G401.6 (cell line): Measurements from ENCODE around the gene LRRC32.

Experiments
- FAIRE-seq: peaks from 2 replicates; lab custom pipeline; 2012; peaks lifted over from hg19 to GRCh38; lab: Jason Lieb, UNC

The LRRC32 gene

DNA sequence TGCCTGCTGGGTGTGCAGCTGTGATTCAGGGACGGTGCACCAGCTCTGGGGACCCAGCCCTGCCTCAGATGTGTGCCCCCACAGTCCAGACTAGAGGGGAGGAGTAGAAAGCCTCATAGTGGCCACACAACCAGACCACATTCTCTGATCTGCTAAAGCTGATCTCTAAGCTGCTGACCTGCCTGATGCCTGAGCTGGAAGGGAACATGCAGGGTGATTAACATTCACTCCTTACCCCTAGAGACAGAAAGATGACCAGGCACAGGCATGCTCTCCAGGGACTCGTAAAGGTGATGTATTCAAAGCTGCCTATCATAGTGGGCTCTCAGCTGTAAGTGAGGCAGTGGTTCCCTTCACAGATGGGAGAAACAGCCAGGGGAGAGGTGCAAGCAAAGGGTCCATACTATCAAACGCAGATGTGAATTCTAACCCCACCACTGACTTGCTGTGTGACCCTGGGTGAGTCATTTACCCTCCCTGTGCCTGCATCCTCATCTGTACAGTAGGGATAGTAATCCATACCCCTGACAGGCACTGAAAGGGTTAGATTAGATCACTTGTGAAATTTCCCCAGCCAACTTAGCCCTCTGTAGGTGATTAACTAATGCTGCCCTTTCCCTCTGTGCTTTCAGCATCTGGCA is 29.0 kb upstream of the LRRC32 start:
- FAIRE-seq = no peak

DNA sequence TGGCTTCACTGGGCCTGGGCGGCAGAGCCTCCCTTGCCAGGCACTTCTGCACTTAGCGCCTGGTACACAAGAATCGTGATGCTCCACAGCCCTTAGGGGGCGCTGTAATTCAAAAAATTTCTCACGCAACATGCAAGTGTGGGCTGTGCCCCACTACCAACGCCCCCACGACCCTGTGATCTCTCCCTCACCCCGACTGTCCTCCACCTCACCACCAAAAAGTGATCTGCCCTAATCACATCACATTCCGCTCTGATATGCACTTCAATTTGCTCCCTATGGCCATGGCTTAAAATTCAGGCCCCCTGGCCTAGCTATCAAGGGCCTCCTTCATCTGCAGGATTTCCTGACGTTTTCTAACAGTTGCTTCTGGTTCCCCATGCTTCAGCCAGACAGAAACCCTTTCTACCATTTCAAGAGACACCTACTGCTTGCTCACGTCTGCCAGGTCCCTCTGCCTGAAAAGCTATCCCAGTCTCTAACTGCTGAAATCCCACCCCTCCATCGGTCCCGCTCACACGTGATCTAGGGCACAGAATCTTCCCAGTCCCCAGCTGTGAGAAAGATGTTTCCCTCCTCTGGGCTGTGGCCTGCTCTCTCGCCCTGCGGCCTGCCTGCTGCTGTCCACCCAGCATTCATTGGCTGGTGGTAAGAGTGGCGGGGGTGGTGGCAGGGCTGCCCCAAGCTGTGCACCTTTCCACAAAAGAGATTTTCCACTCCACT is 27.9 kb upstream of the LRRC32 start:
- FAIRE-seq = no peak

DNA sequence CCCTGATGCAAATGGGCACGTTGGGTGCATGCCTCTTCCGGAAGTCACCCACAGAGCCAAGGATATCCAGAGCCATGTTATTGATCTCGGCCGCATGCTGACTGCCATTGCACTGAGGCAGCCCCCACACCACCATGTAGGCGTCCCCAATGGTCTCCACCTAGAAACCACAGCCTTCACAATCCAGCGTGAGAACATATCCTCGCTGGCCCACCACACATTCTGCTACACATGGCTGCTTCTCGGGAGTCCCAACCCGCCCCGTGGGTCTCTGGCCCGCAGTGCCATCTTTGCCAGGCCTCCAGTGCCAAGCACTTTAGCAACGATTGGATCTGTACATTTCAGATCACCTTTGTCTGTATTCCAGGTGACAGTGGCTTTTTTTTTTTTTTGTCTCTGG is 26.2 kb upstream of the LRRC32 start:
- no peak for FAIRE-seq

DNA sequence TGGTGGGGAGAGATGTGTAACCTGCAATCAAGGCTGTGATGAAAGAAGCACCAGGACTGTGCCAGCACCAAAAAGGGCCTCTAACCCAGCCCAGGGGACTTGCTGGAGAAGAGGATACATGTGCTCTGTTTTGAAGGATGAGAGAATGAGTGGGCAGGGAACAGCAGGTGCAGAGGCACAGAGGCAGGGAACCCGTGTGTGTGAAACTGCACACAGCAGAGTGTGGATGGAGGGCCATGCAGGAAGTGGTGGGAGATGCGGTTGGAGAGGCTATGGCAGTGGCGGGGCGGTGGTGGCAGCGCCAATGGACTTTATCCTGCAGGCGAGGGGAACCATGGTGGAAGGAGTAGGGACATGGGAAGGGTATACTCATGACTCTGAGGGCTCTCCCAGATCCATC is 25.2 kb upstream of the LRRC32 start:
- FAIRE-seq = no peak

DNA sequence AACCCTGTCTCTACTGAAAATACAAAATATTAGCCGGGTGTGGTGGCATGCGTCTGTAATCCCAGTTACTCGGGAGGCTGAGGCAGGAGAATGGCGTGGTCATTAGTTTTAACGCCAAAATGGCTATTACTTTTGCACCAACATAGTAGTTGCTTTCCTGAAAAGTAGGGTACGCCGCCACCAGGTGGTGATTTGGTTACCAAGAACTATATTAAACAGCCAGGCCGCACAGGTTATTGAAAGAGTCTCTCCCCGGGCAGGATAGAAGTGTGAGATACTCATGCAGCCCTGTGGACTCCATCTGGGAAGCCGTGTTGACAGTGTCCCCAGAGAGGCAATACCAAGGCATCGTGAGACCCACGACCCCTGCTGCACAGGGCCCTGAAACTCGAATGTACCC is 24.6 kb upstream of the LRRC32 start:
- no peak for FAIRE-seq

DNA sequence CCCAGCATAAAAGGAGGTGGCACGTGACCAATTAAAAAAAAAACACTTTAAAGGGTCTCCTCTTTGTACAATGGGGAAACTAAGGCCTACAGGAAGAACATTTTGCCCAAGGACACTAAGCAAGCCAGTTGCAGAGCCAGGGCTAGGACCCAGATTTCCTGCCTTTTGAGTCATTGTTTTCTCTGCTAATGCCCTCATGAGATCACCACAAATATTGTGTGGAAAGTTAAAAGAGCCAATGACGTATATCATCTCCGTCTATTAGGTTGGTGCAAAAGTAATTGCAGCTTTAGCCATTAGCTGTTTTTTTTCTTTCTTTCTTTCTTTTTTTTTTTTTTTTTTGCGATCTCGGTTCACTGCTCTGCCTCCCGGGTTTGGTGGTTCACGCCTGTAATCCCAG is 24.1 kb upstream of the LRRC32 start:
- FAIRE-seq = no peak

DNA sequence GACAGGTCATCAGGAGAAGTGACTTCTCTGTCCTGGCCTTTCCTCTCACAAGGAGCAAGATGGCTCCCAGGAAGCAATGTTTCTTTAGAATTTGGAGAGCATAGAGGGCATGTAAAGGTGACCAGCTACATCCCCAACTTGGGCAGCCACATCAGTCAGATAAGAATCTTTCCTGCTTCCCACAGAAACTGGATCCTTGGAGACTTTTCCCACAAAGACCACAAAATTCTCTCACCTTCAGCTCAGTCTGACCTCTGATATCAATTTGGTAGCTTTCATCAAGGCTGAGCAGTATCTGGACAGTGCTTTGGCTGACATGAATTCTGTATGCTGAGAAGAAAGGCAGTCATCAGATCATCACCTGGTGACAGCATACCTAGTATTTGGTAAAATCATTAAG is 23.3 kb upstream of the LRRC32 start:
- FAIRE-seq = no peak

DNA sequence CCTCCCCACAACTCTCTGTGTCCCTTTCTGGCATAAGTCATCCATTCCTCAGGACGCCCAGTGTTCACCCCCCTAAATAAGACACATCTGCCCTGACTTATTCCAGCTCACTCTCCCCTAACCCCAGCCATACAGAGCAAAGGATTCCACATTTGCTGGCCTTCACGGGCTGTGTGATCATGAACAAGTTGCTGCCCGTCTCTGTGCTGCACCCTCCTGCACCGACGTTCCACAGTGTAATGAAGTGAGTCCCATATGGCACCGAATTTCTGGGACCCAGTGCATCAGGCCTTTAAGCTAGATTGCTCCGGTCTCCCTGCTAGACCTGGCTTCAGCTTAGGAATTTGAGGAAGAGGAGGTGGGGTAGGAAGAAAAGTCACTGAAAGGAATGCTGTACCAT is 22.4 kb upstream of the LRRC32 start:
- FAIRE-seq = no peak

DNA sequence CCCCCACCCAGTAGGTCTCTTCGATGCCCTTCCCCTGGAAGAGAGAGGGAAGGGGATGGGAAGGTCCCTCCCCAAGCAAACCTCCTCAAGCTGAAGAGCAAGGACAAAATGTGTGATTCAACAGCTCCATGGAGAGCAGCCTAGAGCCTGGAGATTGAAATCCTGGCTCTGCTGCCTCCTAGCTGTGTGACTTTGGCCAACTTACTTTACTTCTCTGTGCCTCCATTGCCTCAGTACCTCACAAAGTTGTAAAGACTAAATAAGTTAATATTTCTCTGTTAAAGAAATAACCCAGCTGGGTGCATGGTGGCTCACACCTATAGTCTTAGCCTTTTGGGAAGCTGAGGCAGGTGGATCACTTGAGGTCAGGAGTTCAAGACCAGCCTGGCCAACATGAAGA is 21.1 kb upstream of the LRRC32 start:
- no peak for FAIRE-seq

DNA sequence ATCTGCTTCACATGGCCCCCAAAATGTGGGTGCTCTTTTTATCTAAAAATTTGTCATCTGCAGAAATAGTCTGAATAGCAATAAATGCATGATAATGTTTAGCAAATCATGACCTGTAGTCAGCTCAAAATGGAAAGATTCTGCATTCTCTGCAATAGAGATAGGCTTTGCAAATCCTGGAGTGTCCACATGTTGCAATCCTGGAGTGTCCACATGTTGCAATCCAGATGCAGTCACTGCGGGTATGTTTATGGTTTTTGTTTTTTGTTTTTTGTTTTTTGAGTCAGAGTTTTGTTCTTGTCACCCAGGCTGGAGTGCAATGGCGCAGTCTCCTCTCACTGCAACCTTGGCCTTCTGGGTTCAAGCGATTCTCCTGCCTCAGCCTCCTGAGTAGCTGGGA is 20.2 kb upstream of the LRRC32 start:
- FAIRE-seq = no peak

DNA sequence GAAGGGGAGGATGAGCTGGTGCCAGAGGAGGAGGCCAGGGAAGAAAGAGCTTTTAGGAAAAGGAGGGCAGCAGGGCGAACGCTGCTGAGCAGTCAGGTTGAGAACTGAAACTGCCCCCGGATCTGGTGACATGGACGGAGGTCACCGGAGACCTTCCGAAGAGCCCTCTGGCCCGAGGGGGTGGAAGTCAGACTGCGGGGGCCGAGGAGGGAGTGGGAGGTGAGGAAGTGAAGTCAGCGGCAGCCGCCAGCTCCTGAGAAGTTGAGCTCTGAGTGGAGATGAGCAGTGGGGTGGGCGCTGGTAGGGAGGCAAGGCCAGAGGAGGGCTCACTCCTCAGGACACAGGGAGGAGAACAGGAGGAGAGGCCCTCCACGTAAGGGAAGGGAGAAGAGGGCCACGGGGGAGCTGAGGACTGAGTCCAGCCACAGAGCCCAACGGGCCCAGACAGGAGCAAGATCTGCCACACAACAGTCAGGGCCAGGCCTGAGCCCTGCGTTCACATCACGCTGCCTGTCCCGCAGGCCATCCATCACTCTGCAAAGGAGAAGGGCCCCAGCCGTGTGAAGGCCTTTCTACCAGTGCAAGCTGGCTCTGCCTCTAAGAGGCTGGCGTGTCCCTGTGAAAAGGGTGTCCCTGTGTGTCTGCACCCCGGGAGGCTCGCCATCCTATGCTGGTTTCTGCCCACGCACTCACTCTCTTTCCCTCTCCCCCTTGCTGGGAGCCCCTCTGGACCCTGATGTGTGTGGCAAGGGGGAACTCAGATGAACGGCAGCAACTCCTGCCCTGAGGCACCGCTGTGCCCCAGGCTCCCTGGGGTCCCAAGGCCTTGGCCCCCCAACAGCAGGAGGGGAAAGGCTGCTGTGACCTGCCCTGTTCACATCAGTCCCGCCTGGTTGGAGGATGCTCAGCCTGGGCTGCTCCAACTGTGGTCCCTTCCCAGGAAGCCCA is 19.0 kb upstream of the LRRC32 start:
- no peak for FAIRE-seq

DNA sequence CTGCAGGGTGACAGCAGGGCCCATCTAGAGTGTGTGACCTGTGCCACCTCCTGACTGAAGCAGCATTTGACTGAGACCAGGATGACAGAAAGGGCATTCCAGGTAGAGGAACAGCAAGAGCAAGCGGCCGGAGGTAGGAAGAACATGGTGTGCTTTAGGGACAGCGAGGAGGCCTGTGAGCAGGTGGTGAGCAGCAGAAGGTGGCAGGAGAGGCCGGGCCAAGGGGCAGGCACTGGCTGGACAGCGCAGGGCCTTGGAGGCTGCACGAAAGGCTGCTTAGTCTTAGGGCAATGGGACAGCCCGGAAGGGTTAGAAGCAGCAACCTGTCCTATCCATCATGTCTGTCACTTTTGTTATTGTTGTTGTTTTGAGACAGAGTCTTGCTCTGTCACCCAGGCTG is 17.6 kb upstream of the LRRC32 start:
- no peak for FAIRE-seq

DNA sequence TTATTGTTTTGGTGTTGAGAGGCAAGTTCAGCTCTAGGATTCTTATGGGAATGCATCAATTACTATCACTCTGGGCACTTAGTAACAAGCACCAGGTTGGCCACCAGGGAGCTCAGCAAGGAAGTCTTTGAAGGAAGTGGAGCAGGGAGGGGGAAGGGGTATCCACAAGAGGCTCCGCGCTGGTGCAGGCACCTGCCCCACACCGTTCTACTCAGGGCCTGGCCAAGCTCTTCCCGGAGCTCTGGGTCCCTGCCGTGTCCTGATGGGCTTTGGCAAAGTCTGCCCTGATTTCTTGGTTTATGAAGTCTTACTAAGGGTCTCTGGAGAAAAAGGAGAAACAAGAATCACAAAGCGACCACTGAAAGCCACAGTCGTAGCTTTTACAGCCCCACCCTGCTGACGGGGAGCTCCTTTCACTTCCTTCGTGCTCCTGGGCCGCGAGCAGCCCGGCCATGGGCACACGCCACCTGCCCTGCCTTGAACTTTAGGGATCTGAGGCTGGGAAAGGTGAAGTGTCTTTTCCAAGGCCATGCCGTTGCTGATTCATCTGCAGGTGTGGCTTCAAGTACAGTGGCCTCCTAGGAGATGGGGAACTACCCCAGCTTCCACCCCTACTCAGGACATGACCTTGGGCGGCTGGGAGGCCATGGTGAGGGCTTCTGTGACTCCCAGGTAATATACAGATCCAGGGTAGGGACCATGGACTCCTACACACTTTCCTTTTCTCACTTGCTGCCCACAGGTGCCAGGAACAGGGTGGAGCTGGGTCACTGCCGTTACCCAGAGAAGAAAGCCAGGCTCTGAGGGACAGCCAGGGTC is 15.9 kb upstream of the LRRC32 start:
- FAIRE-seq = no peak

DNA sequence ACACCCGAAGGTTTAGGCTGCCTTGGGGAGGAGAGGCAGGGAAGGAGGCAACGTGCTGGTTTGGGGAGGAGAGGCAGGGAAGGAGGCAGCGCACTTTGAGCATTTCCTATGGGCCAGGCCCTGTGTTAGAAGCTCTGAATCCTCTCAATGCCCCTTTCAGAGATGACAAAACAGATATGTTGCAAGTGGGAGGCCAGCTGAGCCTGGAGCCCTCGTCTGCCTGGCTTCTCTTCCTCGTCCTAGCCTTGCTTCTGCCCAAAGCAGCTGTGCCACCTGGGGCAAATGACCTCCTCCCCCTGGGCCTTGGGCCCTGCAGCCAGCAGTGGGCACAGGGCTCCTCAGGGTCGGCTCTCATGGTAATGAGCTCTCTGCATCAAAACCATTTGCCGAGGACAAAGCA is 15.3 kb upstream of the LRRC32 start:
- no peak for FAIRE-seq

DNA sequence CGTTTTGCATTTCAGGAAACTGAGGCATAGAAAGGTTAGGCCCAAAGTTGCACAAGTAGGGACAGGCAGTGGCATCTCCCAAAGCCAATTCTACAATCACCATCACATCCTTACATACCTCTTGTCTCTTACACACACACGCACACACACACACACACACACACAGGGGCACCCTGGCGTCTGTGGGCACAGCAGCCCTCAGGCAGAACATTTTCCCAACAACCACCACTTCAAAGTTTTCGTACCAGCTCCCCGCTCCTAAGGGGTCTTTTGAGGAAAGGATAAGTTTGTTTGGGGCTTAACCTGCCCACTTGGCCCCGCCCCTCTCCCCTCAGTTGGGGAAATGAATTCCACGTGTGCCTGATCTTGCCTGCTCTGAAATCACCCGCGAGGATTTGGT is 14.7 kb upstream of the LRRC32 start:
- FAIRE-seq = no peak

DNA sequence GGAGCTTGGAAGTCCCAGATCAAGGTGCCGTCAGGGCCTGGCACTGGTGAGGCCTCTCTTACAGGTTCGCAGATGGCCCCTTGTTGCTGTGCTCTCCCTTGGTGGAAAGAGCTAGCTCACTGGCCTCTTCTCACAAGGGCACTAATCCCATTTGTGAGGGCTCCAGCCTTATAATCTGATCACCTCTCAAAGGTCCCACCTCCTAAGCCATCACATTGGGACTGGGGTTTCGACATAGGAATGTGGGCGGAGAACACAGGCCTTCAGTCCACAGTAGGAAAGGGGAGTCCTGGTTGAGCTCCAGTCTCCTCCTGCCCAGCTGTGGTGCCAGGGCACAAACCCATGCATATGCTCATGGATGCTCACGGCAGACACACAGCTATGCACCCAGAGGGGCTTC is 14.0 kb upstream of the LRRC32 start:
- no peak for FAIRE-seq

DNA sequence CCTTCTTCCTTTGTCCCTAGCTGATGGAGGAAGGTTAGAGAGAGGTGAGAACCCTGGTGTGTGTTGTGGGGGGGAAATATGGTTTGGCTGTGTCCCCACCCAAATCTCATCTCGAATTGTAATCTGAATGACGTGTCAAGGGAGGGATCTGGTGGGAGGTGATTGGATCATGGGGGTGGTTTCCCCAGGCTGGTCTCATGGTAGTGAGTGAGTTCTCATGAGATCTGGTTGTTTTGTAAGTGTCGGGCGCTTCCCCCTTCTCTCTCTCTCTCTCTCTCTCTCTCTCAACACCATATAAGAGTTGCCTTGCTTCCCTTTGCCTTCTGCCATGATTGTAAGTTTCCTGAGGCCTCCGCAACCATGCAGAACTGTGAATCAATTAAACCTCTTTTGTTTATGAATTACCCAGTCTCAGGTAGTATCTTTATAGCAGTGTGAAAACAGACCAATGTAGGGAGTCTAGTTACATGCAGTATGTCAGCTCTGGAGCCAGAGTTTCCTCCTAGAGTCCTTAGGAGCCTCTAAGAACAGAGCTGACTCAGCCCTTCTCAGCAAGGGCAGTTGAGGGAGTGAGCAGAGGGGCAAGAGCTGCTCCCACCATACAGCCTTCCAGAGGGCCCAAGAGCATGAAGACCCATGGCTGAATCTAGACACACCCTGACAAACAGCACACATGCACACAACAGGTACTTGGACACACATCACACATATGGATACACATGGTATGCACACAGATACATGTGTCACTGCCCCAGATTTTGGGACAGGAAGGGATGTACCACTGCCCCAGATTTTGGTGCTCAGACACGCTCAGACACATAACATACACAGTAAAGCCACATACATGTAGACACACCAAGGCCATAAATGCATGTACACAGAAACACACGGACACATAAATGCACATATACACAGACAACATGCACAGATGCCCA is 12.9 kb upstream of the LRRC32 start:
- FAIRE-seq = no peak

DNA sequence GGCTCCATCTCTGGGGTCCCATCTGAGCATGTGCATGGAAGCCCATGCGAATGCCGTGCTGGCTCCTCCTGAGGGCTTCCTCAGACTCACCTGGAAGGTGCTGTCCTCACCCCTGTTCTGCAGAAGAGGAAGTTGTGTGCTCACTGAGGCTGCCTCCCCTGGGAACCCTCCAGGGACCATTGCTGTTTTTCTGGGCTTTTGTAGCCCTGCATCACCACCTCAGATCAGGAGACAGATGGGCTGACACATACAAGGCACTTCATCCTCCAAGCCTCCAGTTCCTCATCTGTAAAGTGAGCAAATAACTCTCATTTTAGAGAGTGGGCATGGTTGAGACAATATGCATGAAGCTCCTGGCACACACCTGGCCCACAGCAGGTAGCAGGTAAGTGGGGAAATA is 12.1 kb upstream of the LRRC32 start:
- FAIRE-seq = no peak

DNA sequence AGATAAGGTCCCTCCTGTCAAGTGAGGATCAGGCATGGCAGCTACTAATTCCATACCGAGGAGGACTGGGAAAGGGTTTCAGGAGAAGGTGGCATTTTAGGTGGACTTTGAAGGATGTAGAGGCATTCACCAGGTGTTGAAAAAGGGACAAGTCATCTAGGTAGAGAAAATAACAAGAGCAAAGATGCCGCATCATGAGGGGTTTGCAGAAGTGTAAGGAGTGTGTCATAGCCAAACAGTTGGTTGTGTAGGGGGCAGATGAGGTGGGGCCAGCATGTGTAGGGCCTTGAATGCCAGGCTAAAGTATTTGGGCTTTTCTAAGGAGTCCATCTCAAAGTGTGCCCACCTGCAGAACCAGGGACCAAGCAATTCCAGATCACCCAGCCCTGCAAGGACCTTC is 11.6 kb upstream of the LRRC32 start:
- no peak for FAIRE-seq

DNA sequence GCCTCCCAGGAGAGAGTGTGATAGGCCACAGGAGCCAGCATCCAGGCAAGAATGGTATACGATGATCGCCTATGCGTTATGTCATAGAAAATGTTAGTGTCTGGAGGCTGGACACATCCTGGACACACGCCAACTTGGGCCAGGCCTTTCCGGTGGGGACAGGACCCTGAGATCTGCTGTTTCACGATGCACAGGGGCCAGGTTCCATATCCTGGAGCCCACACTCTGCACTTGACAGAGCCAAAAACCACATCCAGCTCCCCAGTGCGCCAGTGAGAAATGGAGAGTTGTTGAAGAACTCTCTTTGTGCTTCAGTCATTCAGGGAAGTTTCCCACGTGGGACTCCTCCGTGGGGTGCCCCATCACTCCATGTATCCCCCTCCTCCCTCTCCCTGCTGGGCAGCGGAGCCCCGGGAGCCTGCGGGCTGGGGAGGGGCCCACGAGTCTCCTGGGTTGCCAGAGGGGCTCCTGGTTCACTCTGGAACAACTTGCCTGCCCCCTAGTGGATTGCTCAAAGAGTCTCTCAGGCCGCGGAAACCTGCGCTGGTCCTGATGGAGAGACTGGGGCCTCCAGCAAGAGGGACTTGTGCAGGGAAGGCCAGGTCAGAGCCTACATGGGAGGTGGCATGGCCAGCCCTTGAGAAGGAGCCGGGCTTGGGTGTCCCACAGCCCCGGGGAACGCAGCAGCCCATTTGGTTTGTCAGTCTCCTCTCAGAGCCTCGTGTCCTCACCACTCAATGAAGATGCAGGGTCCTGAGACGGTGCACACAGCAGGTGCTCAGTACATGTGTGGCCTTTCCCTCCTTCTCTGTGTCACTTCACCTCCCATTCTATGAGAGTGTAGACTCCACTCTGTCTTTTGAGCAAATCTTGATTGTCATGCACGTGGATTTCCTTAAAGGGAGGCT is 10.2 kb upstream of the LRRC32 start:
- FAIRE-seq = no peak
